Mucosa of stomach (tissue), 1 donor: ENCODE measurements around the gene RNFT2.

Experiments
- H3K27me3 ChIP-seq: one replicate; pipeline ENCODE4 v1.7.0; 2013; ENCODE audit warnings: mild to moderate bottlenecking, low read length; ENCODE audit not compliant: control insufficient read depth, insufficient read depth
- H3K36me3 ChIP-seq: one replicate; pipeline ENCODE4 v1.7.0; 2013; ENCODE audit warnings: low read length; ENCODE audit not compliant: control insufficient read depth, insufficient read depth
- H3K4me1 ChIP-seq: one replicate; pipeline ENCODE4 v1.7.0; 2013; ENCODE audit warnings: mild to moderate bottlenecking, low read length; ENCODE audit not compliant: control insufficient read depth, insufficient read depth
- H3K4me3 ChIP-seq: one replicate; pipeline ENCODE4 v1.7.0; 2013; ENCODE audit warnings: low read length
- H3K9ac ChIP-seq: one replicate; pipeline ENCODE4 v1.7.0; 2013; ENCODE audit warnings: mild to moderate bottlenecking, low read length, moderate library complexity
- H3K9me3 ChIP-seq: one replicate; pipeline ENCODE4 v1.7.0; 2013; ENCODE audit warnings: mild to moderate bottlenecking, low read length, moderate library complexity; ENCODE audit not compliant: control insufficient read depth
- donor health status: Pancreatic carcinoma.

Gene RNFT2

GRCh38 chr12:116698116-116698515 is 40.0 kb upstream of the RNFT2 start:
- Histone ChIP-seq H3K27me3 (peaks cover 25% of the 10 kb centered on the region), H3K9me3 (no peaks in the 10 kb centered on the region), H3K9ac (no peak overlapping the region), H3K4me3 (no peak overlapping the region), H3K4me1 (peaks cover 26% of the 10 kb centered on the region), H3K36me3 (no peaks in the 10 kb centered on the region)

- peaks cover 21% of the 10 kb centered on the region for H3K4me1 ChIP-seq
- no peaks in the 10 kb centered on the region for H3K9me3 ChIP-seq
- peaks cover 20% of the 10 kb centered on the region for H3K27me3 ChIP-seq
- H3K4me3 ChIP-seq, result no peak overlapping the region
- H3K36me3 ChIP-seq, result no peaks in the 10 kb centered on the region
- no peak overlapping the region for H3K9ac ChIP-seq
These were observed 39.5 kb upstream of the RNFT2 start for GRCh38 chr12:116698554-116699075.

GRCh38 chr12:116700066-116700465 is 38.0 kb upstream of the RNFT2 start:
- no peak overlapping the region for H3K9ac ChIP-seq
- no peak overlapping the region for H3K4me3 ChIP-seq
- H3K4me1 ChIP-seq, result peaks cover 17% of the 10 kb centered on the region
- H3K27me3 ChIP-seq, result peaks cover 7% of the 10 kb centered on the region
- H3K36me3 ChIP-seq, result no peaks in the 10 kb centered on the region
- H3K9me3 ChIP-seq, result no peaks in the 10 kb centered on the region

- Histone ChIP-seq H3K9me3 (no peaks in the 10 kb centered on the region), H3K36me3 (no peaks in the 10 kb centered on the region), H3K4me1 (peaks cover 17% of the 10 kb centered on the region), H3K4me3 (no peak overlapping the region), H3K27me3 (peaks cover 4% of the 10 kb centered on the region), H3K9ac (no peak overlapping the region)
These were observed 36.7 kb upstream of the RNFT2 start for GRCh38 chr12:116701432-116701831.

GRCh38 chr12:116703214-116703795 is 34.8 kb upstream of the RNFT2 start:
- H3K9ac ChIP-seq, result no peak overlapping the region
- no peak overlapping the region for H3K4me3 ChIP-seq

GRCh38 chr12:116707751-116708150 is 30.4 kb upstream of the RNFT2 start:
- H3K4me1 ChIP-seq, result peaks cover 11% of the 10 kb centered on the region
- H3K9ac ChIP-seq, result no peak overlapping the region

More at GRCh38 chr12:116703214-116703795, 34.8 kb upstream of the RNFT2 start:
- Histone ChIP-seq H3K36me3 (no peaks in the 10 kb centered on the region), H3K9me3 (no peaks in the 10 kb centered on the region), H3K4me1 (peaks cover 8% of the 10 kb centered on the region), H3K27me3 (no peaks in the 10 kb centered on the region)

GRCh38 chr12:116708826-116709756 is 29.0 kb upstream of the RNFT2 start:
- H3K9ac ChIP-seq, result no peak overlapping the region
- H3K4me3 ChIP-seq, result no peak overlapping the region
- peaks cover 18% of the 10 kb centered on the region for H3K27me3 ChIP-seq

More at GRCh38 chr12:116707751-116708150, 30.4 kb upstream of the RNFT2 start:
- H3K36me3 ChIP-seq, result no peaks in the 10 kb centered on the region
- H3K27me3 ChIP-seq, result peaks cover 18% of the 10 kb centered on the region
- no peaks in the 10 kb centered on the region for H3K9me3 ChIP-seq
- no peak overlapping the region for H3K4me3 ChIP-seq

GRCh38 chr12:116709768-116710167 is 28.3 kb upstream of the RNFT2 start:
- no peak overlapping the region for H3K9ac ChIP-seq
- H3K36me3 ChIP-seq, result no peaks in the 10 kb centered on the region
- H3K9me3 ChIP-seq, result no peaks in the 10 kb centered on the region
- H3K4me1 ChIP-seq, result peaks cover 11% of the 10 kb centered on the region
- H3K4me3 ChIP-seq, result no peak overlapping the region
- H3K27me3 ChIP-seq, result peaks cover 18% of the 10 kb centered on the region

More at GRCh38 chr12:116708826-116709756, 29.0 kb upstream of the RNFT2 start:
- no peaks in the 10 kb centered on the region for H3K36me3 ChIP-seq
- H3K9me3 ChIP-seq, result no peaks in the 10 kb centered on the region
- H3K4me1 ChIP-seq, result peaks cover 11% of the 10 kb centered on the region

- Histone ChIP-seq H3K36me3 (no peaks in the 10 kb centered on the region), H3K4me3 (no peak overlapping the region), H3K4me1 (peaks cover 11% of the 10 kb centered on the region), H3K9ac (no peak overlapping the region), H3K27me3 (peaks cover 18% of the 10 kb centered on the region), H3K9me3 (no peaks in the 10 kb centered on the region)
These were observed 27.6 kb upstream of the RNFT2 start for GRCh38 chr12:116710370-116711150.

- H3K36me3 ChIP-seq, result no peaks in the 10 kb centered on the region
- no peaks in the 10 kb centered on the region for H3K9me3 ChIP-seq
- H3K4me1 ChIP-seq, result peaks cover 11% of the 10 kb centered on the region
- H3K4me3 ChIP-seq, result no peak overlapping the region
- H3K9ac ChIP-seq, result no peak overlapping the region
- peaks cover 18% of the 10 kb centered on the region for H3K27me3 ChIP-seq
These were observed 25.4 kb upstream of the RNFT2 start for GRCh38 chr12:116712458-116713303.

GRCh38 chr12:116713527-116713926 is 24.6 kb upstream of the RNFT2 start:
- no peak overlapping the region for H3K4me3 ChIP-seq

More at GRCh38 chr12:116713527-116713926, 24.6 kb upstream of the RNFT2 start:
- H3K36me3 ChIP-seq, result no peaks in the 10 kb centered on the region
- no peaks in the 10 kb centered on the region for H3K9me3 ChIP-seq
- peaks cover 10% of the 10 kb centered on the region for H3K4me1 ChIP-seq
- H3K27me3 ChIP-seq, result peaks cover 18% of the 10 kb centered on the region
- no peak overlapping the region for H3K9ac ChIP-seq
